IMR-90 (cell line): ENCODE data around the gene DMAC1. TPM values are rescaled to one million over a fixed set of nuclear protein-coding genes. Genes with fewer than 3 reads are reported as not detected.
A peak's percentile ranks its signal among the peaks of the same experiment; 100 is the strongest.

Experiments
- ATAC-seq: fragments of 200-7000 bp; cut with Tn5 transposase; 2 replicates; pipeline ENCODE4 v1.9.1; 2020; ENCODE audit warnings: low read depth, mild to moderate bottlenecking, moderate library complexity
- BruUV-seq: library from RNA; stranded (reverse); fragments of 400-500 nt; replicated peaks from 2 replicates; lab custom pipeline; 2021; lab: Mats Ljungman, UMichigan
- CTCF ChIA-PET: fragments of 300-600 bp; formaldehyde crosslinking; extraction: SDS; loops from one replicate; lab custom pipeline; 2021; ENCODE audit warnings: antibody characterized with exemption; lab: Yijun Ruan, JAX
- POLR2A ChIA-PET: fragments of 300-600 bp; sonication (Branson Sonifier 250); formaldehyde crosslinking; loops from one replicate; lab custom pipeline; 2022; ENCODE audit warnings: antibody characterized with exemption; ENCODE audit not compliant: unreplicated experiment; lab: Charles Lee
- DNase-seq: peaks from one replicate; pipeline ENCODE4 v3.0.0; 2013
- H2AFZ ChIP-seq: replicated peaks from 2 replicates; pipeline ENCODE3; 2013; ENCODE audit warnings: low read length, mild to moderate bottlenecking; ENCODE audit not compliant: poor library complexity
- H2AK5ac ChIP-seq: 2 replicates; pipeline ENCODE4 v1.6.1; 2013; ENCODE audit warnings: low read depth, low read length, inconsistent platforms
- H2AK9ac ChIP-seq: replicated peaks from 2 replicates; pipeline ENCODE3; 2013; ENCODE audit warnings: mild to moderate bottlenecking, low read depth, low read length, moderate library complexity; ENCODE audit not compliant: poor library complexity
- H2BK120ac ChIP-seq: 2 replicates; pipeline ENCODE4 v1.6.1; 2013; ENCODE audit warnings: low read depth, low read length, inconsistent platforms
- H2BK15ac ChIP-seq: 3 replicates; pipeline ENCODE4 v1.6.1; 2013; ENCODE audit warnings: low read depth, low read length, inconsistent platforms
- H2BK20ac ChIP-seq: 2 replicates; pipeline ENCODE4 v1.6.1; 2013; ENCODE audit warnings: low read depth, mild to moderate bottlenecking, inconsistent platforms, low read length, moderate library complexity
- H2BK5ac ChIP-seq: 2 replicates; pipeline ENCODE4 v1.6.1; 2013; ENCODE audit warnings: mild to moderate bottlenecking, low read depth, low read length, inconsistent platforms; ENCODE audit not compliant: poor library complexity, severe bottlenecking
- H3K14ac ChIP-seq: replicated peaks from 2 replicates; pipeline ENCODE4 v1.6.1; 2013; ENCODE audit warnings: low read depth, low read length, inconsistent platforms
- H3K18ac ChIP-seq: 2 replicates; pipeline ENCODE4 v1.6.1; 2013; ENCODE audit warnings: low read depth, low read length, control low read depth
- H3K23ac ChIP-seq: 2 replicates; pipeline ENCODE4 v1.6.1; 2013; ENCODE audit warnings: low read depth, low read length, inconsistent platforms
- H3K27ac ChIP-seq: 2 replicates; pipeline ENCODE4 v1.5.1; 2013; ENCODE audit warnings: mild to moderate bottlenecking, control low read depth, low read length; ENCODE audit not compliant: insufficient read depth
- H3K27me3 ChIP-seq: 2 replicates; pipeline ENCODE4 v1.6.1; 2013; ENCODE audit warnings: low read length; ENCODE audit not compliant: control insufficient read depth, insufficient read depth
- H3K36me3 ChIP-seq: 2 replicates; pipeline ENCODE4 v1.6.1; 2013; ENCODE audit warnings: low read length, mixed read lengths; ENCODE audit not compliant: control insufficient read depth, insufficient read depth
- H3K4ac ChIP-seq: 2 replicates; pipeline ENCODE4 v1.6.1; 2013; ENCODE audit warnings: low read depth, low read length, inconsistent platforms
- H3K4me1 ChIP-seq: 2 replicates; pipeline ENCODE4 v1.6.1; 2013; ENCODE audit warnings: low read length, mixed read lengths; ENCODE audit not compliant: control insufficient read depth, insufficient read depth
- H3K4me2 ChIP-seq: 2 replicates; pipeline ENCODE4 v1.6.1; 2013; ENCODE audit warnings: low read depth, mild to moderate bottlenecking, control low read depth, low read length, moderate library complexity
- H3K4me3 ChIP-seq: 2 replicates; pipeline ENCODE4 v1.5.1; 2013; ENCODE audit warnings: low read depth, mild to moderate bottlenecking, control low read depth, low read length, moderate library complexity; ENCODE audit not compliant: insufficient read depth
- H3K56ac ChIP-seq: 2 replicates; pipeline ENCODE4 v1.6.1; 2013; ENCODE audit warnings: low read length, inconsistent platforms; ENCODE audit not compliant: insufficient read depth; ENCODE audit errors: extremely low read depth
- H3K79me1 ChIP-seq, 2 experiments: 2 replicates each; pipeline ENCODE4 v1.6.1; 2013; ENCODE audit warnings: low read length in 2 of 2, inconsistent platforms in 1 of 2, low read depth in 1 of 2
- H3K9ac ChIP-seq: 2 replicates; pipeline ENCODE4 v1.6.1; 2013; ENCODE audit warnings: low read depth, low read length, control low read depth
- H3K9me1 ChIP-seq: 2 replicates; pipeline ENCODE4 v1.6.1; 2013; ENCODE audit warnings: low read length, inconsistent platforms; ENCODE audit not compliant: insufficient read depth
- H3K9me3 ChIP-seq: 2 replicates; pipeline ENCODE4 v1.6.1; 2013; ENCODE audit warnings: low read length; ENCODE audit not compliant: control insufficient read depth, insufficient read depth
- H4K20me1 ChIP-seq: 2 replicates; pipeline ENCODE4 v1.6.1; 2013; ENCODE audit warnings: low read length, inconsistent platforms; ENCODE audit not compliant: insufficient read depth
- H4K5ac ChIP-seq: 2 replicates; pipeline ENCODE4 v1.6.1; 2013; ENCODE audit warnings: mild to moderate bottlenecking, low read depth, low read length, control low read depth
- H4K8ac ChIP-seq, 2 experiments: 2 replicates each; pipeline ENCODE4 v1.6.1; 2013; ENCODE audit warnings: low read depth in 2 of 2, low read length in 2 of 2, control low read depth in 1 of 2, inconsistent platforms in 1 of 2
- H4K91ac ChIP-seq: 2 replicates; pipeline ENCODE4 v1.6.1; 2013; ENCODE audit warnings: low read depth, low read length, inconsistent platforms; ENCODE audit not compliant: insufficient read depth
- BHLHE40 ChIP-seq: fragments of 150-350 bp; IDR thresholded peaks from 2 replicates; pipeline ENCODE4 v1.6.1; 2016; ENCODE audit warnings: mild to moderate bottlenecking, low read depth, low read length
- CHD1 ChIP-seq: IDR thresholded peaks from 2 replicates; pipeline ENCODE4 v1.6.1; 2012; ENCODE audit warnings: low read depth, low read length, improper control_type of control experiment
- FOS ChIP-seq: fragments of 150-350 bp; IDR thresholded peaks from 2 replicates; pipeline ENCODE4 v1.6.1; 2016; ENCODE audit warnings: low read depth, low read length
- RCOR1 ChIP-seq: IDR thresholded peaks from 2 replicates; pipeline ENCODE4 v1.6.1; 2012; ENCODE audit warnings: mild to moderate bottlenecking, low read length, improper control_type of control experiment; ENCODE audit not compliant: insufficient replicate concordance
- WGBS, 2 experiments: methylation state at CpG; one replicate each; pipeline versions ENCODE4 v1.1.5 to v1.1.7; 2013; ENCODE audit warnings: missing lambda C conversion rate in 2 of 2; ENCODE audit not compliant: insufficient read length in 1 of 2; ENCODE audit errors: extremely low coverage in 2 of 2; 5-methylcytosine and 5-hydroxymethylcytosine counted together
- dilution Hi-C: fragments of 300-500 bp; cut with HindIII; formaldehyde crosslinking; loops from one replicate; pipeline ENCODE4 v1.14.3; 2018; ENCODE audit warnings: low sequenced_read_pairs; ENCODE audit not compliant: unreplicated experiment
- in situ Hi-C: fragments of 300-500 bp; cut with MboI; formaldehyde crosslinking; loops from 3 replicates; pipeline ENCODE4 v1.14.3; 2019; ENCODE audit warnings: low sequenced_read_pairs, inconsistent platforms, mixed read lengths
- intact Hi-C: fragments of 100-400 bp; cut with micrococcal nuclease; formaldehyde crosslinking; loops from 2 replicates; pipeline ENCODE4 v1.10.0; 2022
- polyA plus RNA-seq, 3 experiments: library from polyadenylated mRNA; depleted of rRNA; stranded (reverse); fragments of >200 nt; gene quantifications; 2 replicates each; pipeline ENCODE4 v1.2.3, GENCODE V29; 2012; ENCODE audit warnings: low replicate concordance in 1 of 3
- total RNA-seq: library from RNA; depleted of rRNA; stranded (reverse); fragments of >200 nt; gene quantifications from 2 replicates; pipeline ENCODE4 v1.2.3, GENCODE V29; 2012

Gene DMAC1
- total and polyA plus RNA-seq, 2 of the 4 experiments (the other 2 are of a cell fraction), result 8.1 to 14.5 TPM

DNA sequence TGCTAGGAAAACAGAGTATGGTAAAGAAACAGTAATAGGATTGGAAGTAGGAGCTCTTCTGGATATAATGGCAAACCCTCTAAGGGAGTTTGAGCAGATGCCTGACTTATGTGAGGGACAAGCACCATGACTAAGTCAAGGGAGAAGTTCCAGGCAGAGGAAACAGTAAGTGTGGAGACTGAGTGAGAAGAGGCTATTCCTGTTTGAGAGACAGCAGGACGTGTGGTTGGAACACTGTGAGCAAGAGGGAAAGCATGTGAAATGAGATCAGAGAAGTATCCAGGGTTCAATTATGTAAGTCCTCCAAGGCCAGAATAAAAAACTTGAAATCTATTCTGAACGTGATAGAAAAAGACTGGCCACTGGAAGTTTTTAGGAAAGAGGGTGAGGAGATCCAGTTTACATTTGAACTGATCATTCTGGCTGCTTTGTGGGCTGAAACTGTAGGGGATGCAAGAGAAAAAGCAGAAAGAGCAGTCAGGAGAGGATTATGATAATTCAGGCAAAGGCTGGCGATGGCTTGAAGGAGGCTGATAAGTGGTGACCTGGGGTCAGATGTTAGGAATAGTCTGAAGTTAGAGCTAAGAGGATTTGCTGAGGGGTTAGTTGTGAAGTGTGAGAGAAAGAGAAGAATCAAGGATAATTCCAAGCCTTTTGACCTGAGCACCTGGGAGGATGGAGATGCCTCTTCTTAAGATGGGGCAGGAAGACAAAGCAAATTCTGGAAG lies 19.2 kb downstream of the DMAC1 start:
- Histone ChIP-seq H3K14ac (no peak overlapping the region), H3K9me3 (no peaks in the 10 kb centered on the region), H3K4ac (no peak overlapping the region), H4K91ac (no peak overlapping the region), H2AFZ (no peak overlapping the region), H4K20me1 (no peaks in the 10 kb centered on the region), H3K79me1 (no peaks in the 10 kb centered on the region), H3K23ac (no peak overlapping the region), H3K18ac (no peak overlapping the region), H3K9me1 (no peaks in the 10 kb centered on the region), H2BK20ac (no peak overlapping the region), H4K8ac (no peak overlapping the region), H3K4me1 (no peaks in the 10 kb centered on the region), H3K27me3 (peaks cover 3% of the 10 kb centered on the region; the same call in 1 of the 2 replicates), H3K4me3 (no peak overlapping the region), H2AK9ac (no peak overlapping the region), H3K9ac (no peak overlapping the region), H2BK15ac (no peak overlapping the region), H3K56ac (no peak overlapping the region), H2AK5ac (no peak overlapping the region), H4K5ac (no peak overlapping the region), H3K4me2 (peak overlapping the region; percentile 42; the same call in 1 of the 2 replicates), H2BK5ac (no peak overlapping the region), H3K27ac (no peak overlapping the region), H3K36me3 (no peaks in the 10 kb centered on the region), H2BK120ac (no peak overlapping the region)
- TF ChIP-seq BHLHE40 (no peak), RCOR1 (no peak), CHD1 (no peak), FOS (no peak)
- dilution Hi-C loops, result no loop called here
- peak; percentile 73 for DNase-seq
- no TSS peak for BruUV-seq
- WGBS, 2 experiments, result 35% methylated on average over 3 of the region's 3 CpGs; no CpG with 5 or more reads in 1 of the 2 experiments
- CTCF ChIA-PET, result no interaction called here
- ATAC-seq, result peak; percentile 62
- intact Hi-C loops, result no loop called here
- POLR2A ChIA-PET, result no interaction called here
- in situ Hi-C loops, result no loop called here
